GOT3 (cell line): ENCODE results near the gene BTN3A1.

ENCODE experiments used
- DNase-seq: peaks from one replicate; lab custom pipeline; 2025; ENCODE audit warnings: mixed read lengths; lab: John Stamatoyannopoulos, UW

BTN3A1 gene

DNA sequence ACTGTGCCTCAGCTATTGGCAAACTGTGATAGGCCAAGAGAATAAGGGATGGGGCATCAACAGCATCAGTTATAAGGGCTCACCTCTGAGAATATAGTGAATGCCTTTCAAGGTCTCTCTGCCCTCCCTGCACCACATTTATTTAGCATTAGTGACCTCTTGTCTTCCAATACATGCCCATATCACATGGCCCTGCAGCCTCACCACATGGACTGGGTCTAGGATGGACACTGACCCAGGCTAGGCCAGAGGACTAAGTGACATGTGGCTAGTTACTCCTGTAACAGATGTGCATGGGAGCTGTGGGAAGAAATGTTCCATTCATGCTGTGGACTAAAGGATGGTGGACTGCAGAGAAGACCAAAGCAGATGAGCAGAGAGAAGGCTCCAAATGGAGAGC is 22.3 kb upstream of the BTN3A1 start:
- no peak for DNase-seq

- no peak for DNase-seq
Measured at GRCh38 chr6:26380256-26380655, 21.8 kb upstream of the BTN3A1 start.

- DNase-seq: no peak
Measured at GRCh38 chr6:26382121-26382520, 20.0 kb upstream of the BTN3A1 start.

- DNase-seq: no peak
Measured at GRCh38 chr6:26383624-26384417, 18.3 kb upstream of the BTN3A1 start.

- DNase-seq: no peak
Measured at GRCh38 chr6:26385734-26386125, 16.3 kb upstream of the BTN3A1 start.

DNA sequence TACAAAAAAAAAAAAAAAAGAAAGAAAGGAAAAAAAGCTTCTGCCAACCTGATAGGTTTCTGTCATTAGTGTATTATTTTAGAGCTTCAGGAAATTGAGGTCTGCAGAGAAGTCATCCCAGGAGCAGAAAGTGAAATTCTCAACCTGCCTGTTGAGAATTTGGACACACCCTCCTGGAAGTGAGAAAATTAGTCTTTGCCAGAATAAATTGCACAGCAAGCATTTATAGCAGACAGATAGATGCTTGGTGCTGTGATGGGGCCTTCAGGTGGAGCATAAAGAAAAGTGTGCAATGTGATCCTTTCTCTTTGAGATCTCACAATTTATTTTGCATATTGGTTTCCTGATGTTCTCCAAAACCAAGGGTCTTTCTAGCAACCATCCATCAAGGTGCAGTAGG is 14.5 kb upstream of the BTN3A1 start:
- no peak for DNase-seq

DNA sequence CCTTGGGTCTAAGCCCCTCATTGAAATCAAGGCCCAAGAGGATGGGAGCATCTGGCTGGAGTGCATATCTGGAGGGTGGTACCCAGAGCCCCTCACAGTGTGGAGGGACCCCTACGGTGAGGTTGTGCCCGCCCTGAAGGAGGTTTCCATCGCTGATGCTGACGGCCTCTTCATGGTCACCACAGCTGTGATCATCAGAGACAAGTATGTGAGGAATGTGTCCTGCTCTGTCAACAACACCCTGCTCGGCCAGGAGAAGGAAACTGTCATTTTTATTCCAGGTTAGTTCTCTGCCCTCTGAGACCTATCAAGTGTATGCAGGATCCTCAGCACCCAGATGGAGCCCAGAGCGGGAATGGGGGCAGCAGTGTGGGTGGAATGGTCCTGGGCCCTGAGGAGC is 14.1 kb upstream of the BTN3A1 start:
- DNase-seq: no peak

DNA sequence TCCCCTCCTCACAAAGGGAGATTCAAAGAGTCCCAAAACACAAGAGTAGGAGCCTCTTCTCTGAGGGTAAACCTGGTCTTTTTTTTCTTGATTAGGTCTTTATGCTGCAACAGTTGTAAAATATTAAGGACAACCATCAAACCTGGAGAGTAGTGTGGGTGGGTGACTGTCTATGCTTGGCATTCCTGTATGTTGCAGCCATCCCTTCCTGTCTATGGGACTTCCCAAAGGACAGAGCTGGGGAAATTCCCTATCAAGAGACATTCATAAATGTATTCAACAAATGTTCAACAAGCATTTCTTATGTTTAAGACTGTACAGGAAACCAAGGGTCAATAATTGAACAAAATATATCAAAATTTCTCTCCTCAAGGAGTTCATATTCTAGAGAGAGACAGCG is 13.6 kb upstream of the BTN3A1 start:
- no peak for DNase-seq

DNA sequence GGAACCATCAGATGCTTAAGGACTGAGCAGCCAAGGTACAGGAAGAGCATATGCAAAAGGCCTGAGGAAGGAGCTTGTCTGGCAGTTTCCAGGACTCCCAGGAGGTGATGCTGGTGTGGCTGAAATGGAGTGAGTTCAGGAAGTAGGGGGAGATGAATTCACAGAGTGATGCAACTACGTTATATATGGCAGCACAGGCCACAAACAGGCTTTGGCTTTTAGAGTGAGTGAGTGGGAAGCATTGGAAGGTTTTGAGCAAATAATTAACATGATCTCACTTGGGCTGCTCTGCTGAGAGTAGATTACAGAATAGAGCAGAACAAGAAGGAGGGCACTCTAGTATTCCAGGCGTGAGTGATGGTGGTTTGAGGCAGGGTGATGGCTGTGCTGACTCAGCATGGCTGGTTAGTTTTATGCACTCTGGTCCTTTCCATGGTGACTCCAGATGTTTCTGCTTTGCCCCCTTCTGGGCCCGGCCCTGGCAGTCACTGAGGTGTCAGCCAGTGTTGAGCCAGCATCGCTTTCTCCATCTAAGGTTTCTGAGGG is 12.7 kb upstream of the BTN3A1 start:
- no peak for DNase-seq

DNA sequence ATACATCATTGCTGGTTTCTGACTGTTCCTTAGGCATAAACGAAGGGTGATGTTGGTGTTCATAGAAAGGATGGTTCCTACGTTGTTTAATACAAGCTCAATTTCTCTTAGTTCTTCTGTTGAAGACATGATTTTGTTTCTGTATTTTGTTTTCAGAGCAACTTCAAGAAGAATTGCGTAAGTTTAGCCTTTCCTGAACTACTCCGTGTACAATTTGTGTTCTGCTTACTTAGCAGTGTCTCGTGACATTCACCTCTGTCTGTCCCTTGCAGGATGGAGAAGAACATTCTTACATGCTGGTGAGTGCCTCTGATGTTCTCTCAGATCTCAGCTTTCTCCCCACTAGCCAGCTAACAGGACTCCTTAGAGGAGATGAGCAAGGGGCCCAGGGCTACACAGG is 11.5 kb upstream of the BTN3A1 start:
- no peak for DNase-seq

DNA sequence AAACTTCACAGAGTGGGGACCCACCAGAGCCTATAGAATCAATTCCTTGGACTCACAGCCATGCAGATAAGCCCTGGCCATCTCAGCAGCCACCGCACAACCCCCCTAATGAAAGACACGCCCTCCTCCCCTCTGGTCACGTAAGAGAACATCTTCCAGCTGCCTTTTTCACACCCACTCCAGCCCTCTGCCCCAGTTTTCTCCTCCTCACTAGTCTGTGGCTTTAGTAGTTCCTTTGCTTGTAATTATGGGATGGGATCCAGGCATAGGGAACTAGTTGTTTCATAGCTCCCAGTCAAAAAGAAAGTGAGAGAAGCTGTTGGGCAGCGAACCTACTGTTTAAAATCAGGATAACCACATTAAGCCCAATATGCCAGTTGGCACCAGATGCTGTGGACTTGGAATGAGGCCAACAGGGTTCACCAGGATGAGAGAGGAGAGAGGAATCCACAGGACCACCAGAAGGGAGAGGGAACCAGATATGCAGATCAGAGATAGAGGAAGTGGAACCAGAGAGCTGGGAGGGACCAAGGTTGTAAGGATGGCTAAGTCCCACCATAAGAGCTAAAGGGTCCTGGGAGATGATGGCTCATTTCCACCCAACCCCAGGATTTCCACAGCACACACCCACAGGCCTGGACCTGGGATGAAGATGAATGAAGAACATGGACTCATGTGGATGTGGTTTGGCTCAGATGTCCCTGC is 9.0 kb upstream of the BTN3A1 start:
- no peak for DNase-seq

- DNase-seq: no peak
Measured at GRCh38 chr6:26394289-26394688, 7.8 kb upstream of the BTN3A1 start.

GRCh38 chr6:26398555-26398954 is 3.5 kb upstream of the BTN3A1 start:
- no peak for DNase-seq

- no peak for DNase-seq
Measured at GRCh38 chr6:26400626-26401025, 1.4 kb upstream of the BTN3A1 start.

- no peak for DNase-seq
Measured at GRCh38 chr6:26401389-26401986, 587 bp upstream of the BTN3A1 start.

DNA sequence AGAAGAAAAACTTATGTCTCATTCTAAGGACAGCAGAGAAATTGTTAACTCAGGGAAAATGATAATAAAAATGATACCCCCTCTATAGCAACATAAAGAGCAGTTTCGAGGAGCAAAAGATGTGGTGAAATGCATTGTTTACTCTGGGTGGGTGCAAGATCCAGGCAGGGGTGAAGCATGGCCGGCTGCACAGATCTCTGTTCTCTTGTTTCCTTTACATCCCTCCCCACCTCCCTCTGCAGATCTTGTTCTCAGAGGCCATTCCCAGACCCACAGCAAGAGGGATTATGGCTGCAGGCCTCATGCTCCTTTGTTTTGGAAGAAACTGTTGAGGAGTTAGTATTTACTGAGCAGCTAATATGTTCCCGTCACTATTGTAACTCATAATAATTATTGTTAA is 1.8 kb downstream of the BTN3A1 start:
- no peak for DNase-seq

DNA sequence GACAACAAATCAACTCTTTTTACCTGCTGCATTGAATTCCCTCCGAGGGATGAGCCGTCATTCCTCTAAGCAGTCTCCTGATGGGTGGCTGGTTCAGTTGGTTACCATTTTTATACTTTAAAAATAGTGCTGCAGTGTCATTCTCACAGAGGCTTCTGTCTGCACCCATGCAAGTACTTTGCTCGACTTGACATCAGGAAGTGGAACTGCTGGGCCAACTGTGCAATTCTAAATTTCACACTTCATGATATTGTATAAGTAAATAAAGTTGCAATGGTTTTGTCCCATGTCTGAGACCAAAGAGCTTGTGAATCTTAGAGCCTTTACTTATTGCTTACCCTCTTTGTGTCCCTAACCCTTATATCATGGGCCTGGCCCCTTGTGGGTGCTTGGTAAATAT is 2.5 kb downstream of the BTN3A1 start:
- DNase-seq: no peak

- no peak for DNase-seq
Measured at GRCh38 chr6:26408828-26409730, 7.0 kb downstream of the BTN3A1 start.

DNA sequence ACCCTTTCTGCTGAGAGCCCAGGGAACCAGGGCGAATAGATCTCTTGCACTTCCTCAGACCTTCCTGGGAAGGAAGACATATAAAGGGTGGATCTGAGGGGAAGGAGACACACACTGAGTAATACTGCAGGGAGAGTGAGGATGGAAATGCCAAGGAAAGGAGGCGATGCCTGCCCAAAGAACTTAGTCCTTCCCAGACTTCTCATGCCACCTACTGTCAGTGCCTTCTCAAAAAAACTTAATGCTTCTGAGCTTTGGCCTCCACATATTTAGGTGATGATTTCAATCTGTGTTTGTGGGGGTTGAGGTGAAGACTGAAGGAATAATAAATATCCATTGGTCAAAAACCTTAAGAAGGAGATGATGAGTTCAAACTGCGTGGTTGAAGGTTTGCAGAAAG is 9.7 kb downstream of the BTN3A1 start:
- DNase-seq: no peak

DNA sequence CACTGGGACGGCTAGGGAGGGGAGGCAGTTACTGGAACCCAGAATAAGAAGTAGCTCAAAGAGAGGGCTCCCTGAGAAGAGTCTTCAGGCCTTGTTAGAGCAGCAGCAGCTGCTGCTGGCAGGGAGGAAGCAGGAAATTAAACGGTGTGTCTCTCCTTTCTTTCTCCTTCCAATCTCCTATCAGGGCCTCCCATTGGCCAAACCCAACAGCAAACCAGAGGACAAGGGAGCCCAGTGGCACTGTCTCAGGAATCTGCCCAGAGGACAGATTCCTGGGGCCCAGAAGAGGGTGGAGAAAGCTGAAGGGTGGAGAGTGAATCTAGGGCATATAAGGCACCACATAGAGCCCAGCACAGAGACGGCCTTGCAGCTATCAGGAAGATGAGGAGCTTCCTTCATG is 10.2 kb downstream of the BTN3A1 start:
- DNase-seq: no peak

GRCh38 chr6:26412954-26413353 is 10.9 kb downstream of the BTN3A1 start:
- DNase-seq: no peak

DNA sequence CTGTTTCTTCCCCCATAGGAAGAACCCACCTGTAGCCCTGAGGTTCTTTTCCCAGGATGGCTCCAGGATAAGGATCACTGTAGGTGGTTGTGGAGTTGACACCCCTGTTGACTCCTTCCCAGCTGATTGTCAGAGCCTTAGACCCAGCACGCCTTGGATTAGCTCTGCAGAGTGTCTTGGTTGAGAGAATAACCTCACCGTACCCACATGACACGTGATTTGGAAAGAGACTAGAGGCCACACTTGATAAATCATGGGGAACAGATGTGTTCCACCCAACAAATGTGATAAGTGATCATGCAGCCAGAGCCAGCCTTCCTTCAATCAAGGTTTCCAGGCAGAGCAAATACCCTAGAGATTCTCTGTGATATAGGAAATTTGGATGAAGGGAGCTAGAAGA is 12.2 kb downstream of the BTN3A1 start:
- DNase-seq: no peak
